ENCODE data around the gene ZBTB8OS. TPM values are rescaled to one million over a fixed set of nuclear protein-coding genes. Genes with fewer than 3 reads are reported as not detected.

Gene ZBTB8OS
- total and polyA plus RNA-seq, 2 donors (not counting 3 experiments of a cell fraction or from before 2014, with no cell fraction given) = 28.3 to 38.0 TPM

DNA sequence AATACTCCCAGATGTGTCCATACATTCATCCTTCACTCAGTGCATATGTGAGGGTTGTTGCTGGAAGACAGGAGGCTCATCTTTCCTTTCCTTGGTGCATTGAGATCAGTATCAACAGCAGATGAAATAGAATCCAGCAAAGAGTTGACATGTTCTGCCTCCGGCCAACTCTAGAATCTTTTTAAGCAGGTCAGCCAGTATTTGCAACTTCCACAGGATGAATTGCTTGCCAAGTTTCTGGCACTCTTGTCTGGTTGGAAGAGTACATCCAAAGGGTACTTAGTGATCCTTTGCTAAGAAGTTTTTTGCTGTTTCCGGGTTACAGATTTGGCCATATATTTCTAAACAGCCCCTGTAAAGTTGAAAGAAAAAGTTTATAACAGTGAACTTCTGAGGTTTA lies 31.2 kb upstream of the ZBTB8OS start:
- Histone ChIP-seq H3K9ac (replicated peaks; ENCODE audit: extremely low read depth, insufficient read depth, low read length) (no peak overlapping the region), H3K27ac (ENCODE audit: insufficient read depth, low read depth, low read length) (no peak overlapping the region), H2AFZ (ENCODE audit: low read depth, low read length) (no peak overlapping the region), H3K27me3 (ENCODE audit: control insufficient read depth in 2 of 2, insufficient read depth in 2 of 2, low read length in 2 of 2) (no peaks in the 10 kb centered on the region), H4K20me1 (replicated peaks; ENCODE audit: control insufficient read depth, extremely low read depth, insufficient read depth, low read length) (no peaks in the 10 kb centered on the region), H3K4me1 (ENCODE audit: control insufficient read depth, extremely low read depth, insufficient read depth, low read length) (peaks cover 3% of the 10 kb centered on the region), H3K4me3 (replicated peaks in 1 of 3; ENCODE audit: insufficient read depth in 1 of 3, low read depth in 1 of 3, low read length in 3 of 3) (no peak overlapping the region), H3K36me3 (ENCODE audit: control insufficient read depth in 2 of 2, extremely low read depth in 1 of 2, insufficient read depth in 2 of 2, low read length in 2 of 2) (peaks cover 24 to 32% of the 10 kb centered on the region in 2 experiments), H3K79me2 (ENCODE audit: control insufficient read depth, insufficient read depth, low read length) (no peaks in the 10 kb centered on the region), H3K4me2 (ENCODE audit: insufficient read depth, low read length) (no peak overlapping the region), H3K9me3 (replicated peaks; ENCODE audit: control insufficient read depth, insufficient read depth, low read length) (no peaks in the 10 kb centered on the region), H3K9me1 (replicated peaks; ENCODE audit: control insufficient read depth, extremely low read depth, insufficient read depth, low read length) (no peaks in the 10 kb centered on the region)
- DNase-seq (ENCODE audit: low read depth, low spot score) (no peak), FAIRE-seq (no peak)
- BruUV-seq (replicated peaks) = no TSS peak
- dilution Hi-C loops (cut with MboI; ENCODE audit: extremely low pct_ligation_motif_present, low sequenced_read_pairs) (no loop called here), intact Hi-C loops (cut with micrococcal nuclease) (no loop called here)
- POLR2A ChIA-PET = no interaction called here
- CTCF ChIA-PET = no interaction called here
- TF ChIP-seq POLR2AphosphoS5 (IDR thresholded peaks at IDR 0.05; ENCODE audit: insufficient read depth, low read depth, low read length) (no peak), GATA2 (IDR thresholded peaks at IDR 0.05; ENCODE audit: insufficient read depth, insufficient read length, low read depth, low read length) (no peak), POLR2A (IDR thresholded peaks at IDR 0.05; ENCODE audit: low read depth, low read length) (no peak), MYC (IDR thresholded peaks at IDR 0.05; ENCODE audit: low read depth, low read length) (no peak), EZH2 (IDR thresholded peaks at IDR 0.05; ENCODE audit: borderline replicate concordance, low read depth, low read length, severe bottlenecking) (no peak)
- TF ChIP-seq, protein P1, sequence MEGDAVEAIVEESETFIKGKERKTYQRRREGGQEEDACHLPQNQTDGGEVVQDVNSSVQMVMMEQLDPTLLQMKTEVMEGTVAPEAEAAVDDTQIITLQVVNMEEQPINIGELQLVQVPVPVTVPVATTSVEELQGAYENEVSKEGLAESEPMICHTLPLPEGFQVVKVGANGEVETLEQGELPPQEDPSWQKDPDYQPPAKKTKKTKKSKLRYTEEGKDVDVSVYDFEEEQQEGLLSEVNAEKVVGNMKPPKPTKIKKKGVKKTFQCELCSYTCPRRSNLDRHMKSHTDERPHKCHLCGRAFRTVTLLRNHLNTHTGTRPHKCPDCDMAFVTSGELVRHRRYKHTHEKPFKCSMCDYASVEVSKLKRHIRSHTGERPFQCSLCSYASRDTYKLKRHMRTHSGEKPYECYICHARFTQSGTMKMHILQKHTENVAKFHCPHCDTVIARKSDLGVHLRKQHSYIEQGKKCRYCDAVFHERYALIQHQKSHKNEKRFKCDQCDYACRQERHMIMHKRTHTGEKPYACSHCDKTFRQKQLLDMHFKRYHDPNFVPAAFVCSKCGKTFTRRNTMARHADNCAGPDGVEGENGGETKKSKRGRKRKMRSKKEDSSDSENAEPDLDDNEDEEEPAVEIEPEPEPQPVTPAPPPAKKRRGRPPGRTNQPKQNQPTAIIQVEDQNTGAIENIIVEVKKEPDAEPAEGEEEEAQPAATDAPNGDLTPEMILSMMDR (IDR thresholded peaks at IDR 0.05; ENCODE audit: extremely low read depth in 1 of 2, insufficient read depth in 1 of 2, low read depth in 1 of 2, low read length in 2 of 2) = no peak
- TF ChIP-seq, protein P2, sequence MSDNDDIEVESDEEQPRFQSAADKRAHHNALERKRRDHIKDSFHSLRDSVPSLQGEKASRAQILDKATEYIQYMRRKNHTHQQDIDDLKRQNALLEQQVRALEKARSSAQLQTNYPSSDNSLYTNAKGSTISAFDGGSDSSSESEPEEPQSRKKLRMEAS (IDR thresholded peaks at IDR 0.05; ENCODE audit: insufficient read depth, insufficient read length) = no peak
